MM.1S (cell line): ENCODE measurements around the gene EXOC3L1.

ENCODE experiments used
- DNase-seq: peaks from one replicate; pipeline ENCODE4 v3.0.0-alpha.2; 2015
- H2AFZ ChIP-seq: fragments of 300-600 bp; sonication (generic); 2 replicates; pipeline ENCODE4 v1.6.0; 2016; ENCODE audit warnings: antibody characterized with exemption, low read length
- H3F3A ChIP-seq: fragments of 300-600 bp; sonication (generic); 2 replicates; pipeline ENCODE4 v1.6.1; 2016; ENCODE audit warnings: mild to moderate bottlenecking, antibody characterized with exemption, low read length, moderate library complexity, mixed read lengths; ENCODE audit not compliant: insufficient read depth
- H3K27ac ChIP-seq: fragments of 300-600 bp; sonication (generic); 2 replicates; pipeline ENCODE4 v1.5.1; 2016; ENCODE audit warnings: mild to moderate bottlenecking, low read length
- H3K27me3 ChIP-seq: fragments of 300-600 bp; sonication (generic); replicated peaks from 2 replicates; pipeline ENCODE4 v1.6.0; 2016; ENCODE audit warnings: low read length; ENCODE audit not compliant: insufficient read depth
- H3K36me3 ChIP-seq: fragments of 300-600 bp; sonication (generic); replicated peaks from 2 replicates; pipeline ENCODE4 v1.6.1; 2016; ENCODE audit warnings: mild to moderate bottlenecking, low read length, mixed read lengths; ENCODE audit not compliant: insufficient read depth
- H3K4me1 ChIP-seq: fragments of 300-600 bp; sonication (generic); 2 replicates; pipeline ENCODE4 v1.6.1; 2016; ENCODE audit warnings: low read length, mixed read lengths
- H3K4me2 ChIP-seq: fragments of 300-600 bp; sonication (generic); 2 replicates; pipeline ENCODE4 v1.6.0; 2016; ENCODE audit warnings: low read depth, low read length
- H3K4me3 ChIP-seq: fragments of 300-600 bp; sonication (generic); 2 replicates; pipeline ENCODE4 v1.5.1; 2016; ENCODE audit warnings: low read length, mixed read lengths
- H3K79me2 ChIP-seq: fragments of 300-600 bp; sonication (generic); 2 replicates; pipeline ENCODE4 v1.6.1; 2016; ENCODE audit warnings: mixed run types, low read length, mixed read lengths
- H3K9ac ChIP-seq: fragments of 300-600 bp; sonication (generic); 2 replicates; pipeline ENCODE4 v1.6.1; 2016; ENCODE audit warnings: low read length, mixed read lengths
- H3K9me2 ChIP-seq: fragments of 300-600 bp; sonication (generic); replicated peaks from 2 replicates; pipeline ENCODE4 v1.6.1; 2016; ENCODE audit warnings: mild to moderate bottlenecking, low read length, mixed read lengths; ENCODE audit not compliant: insufficient read depth
- H3K9me3 ChIP-seq: fragments of 300-600 bp; sonication (generic); replicated peaks from 2 replicates; pipeline ENCODE4 v1.6.1; 2016; ENCODE audit warnings: mild to moderate bottlenecking, low read length, mixed read lengths; ENCODE audit not compliant: insufficient read depth
- H4K20me1 ChIP-seq: fragments of 300-600 bp; sonication (generic); 2 replicates; pipeline ENCODE4 v1.6.1; 2016; ENCODE audit warnings: mild to moderate bottlenecking, low read length, moderate library complexity, mixed read lengths; ENCODE audit not compliant: insufficient read depth
- CTCF ChIP-seq: fragments of 300-600 bp; sonication (generic); IDR thresholded peaks from 2 replicates; pipeline ENCODE4 v1.5.1; 2016; ENCODE audit warnings: antibody characterized with exemption, low read length, mixed read lengths
- EZH2 ChIP-seq: fragments of 300-600 bp; sonication (generic); optimal IDR thresholded peaks from 2 replicates; pipeline ENCODE3; 2017; ENCODE audit warnings: low read depth, mild to moderate bottlenecking, antibody characterized with exemption, low read length, mixed read lengths
- EZH2phosphoT487 ChIP-seq: fragments of 300-600 bp; sonication (generic); IDR thresholded peaks from 2 replicates; pipeline ENCODE4 v1.6.1; 2018; ENCODE audit warnings: antibody characterized with exemption, low read length

Gene EXOC3L1

DNA sequence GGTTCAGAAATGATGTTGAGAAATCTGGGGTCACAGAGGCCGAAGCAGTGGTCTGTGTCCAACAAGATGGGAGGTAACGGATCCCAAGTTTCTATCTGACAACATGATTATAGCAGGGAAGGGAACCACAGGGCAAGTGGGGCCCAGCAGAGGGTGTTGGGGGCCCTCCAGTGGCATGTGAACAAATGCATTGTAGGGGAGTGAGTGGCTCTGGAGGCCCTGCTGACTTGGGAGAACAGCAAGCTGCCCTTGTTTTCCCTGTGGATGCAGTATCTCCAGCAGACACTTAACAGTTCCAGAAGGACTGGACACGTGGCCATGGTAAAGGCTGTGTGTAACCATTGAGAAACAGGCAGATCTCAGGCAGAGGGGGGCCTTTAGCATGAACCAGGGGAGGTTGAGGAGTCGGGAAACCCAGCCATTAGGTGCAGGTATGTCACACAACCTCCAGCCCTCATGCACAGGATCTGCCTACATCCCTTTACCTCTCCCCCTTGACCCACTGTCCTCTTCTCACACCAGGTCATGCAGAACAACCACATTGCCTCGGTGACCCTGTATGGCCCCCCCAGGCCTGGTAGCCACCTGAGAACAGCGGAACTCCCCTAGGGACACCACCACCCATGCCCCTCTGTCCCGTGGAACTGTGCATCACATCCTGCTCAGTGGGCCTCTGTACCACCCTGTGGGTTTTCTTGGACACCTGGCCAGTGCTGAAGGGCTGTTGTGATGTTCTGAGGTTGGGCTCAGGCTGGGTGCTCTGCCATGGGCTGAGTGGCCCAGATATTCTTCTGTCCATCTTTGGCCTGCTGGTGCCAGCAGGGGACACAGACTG is 43.2 kb downstream of the EXOC3L1 start:
- Histone ChIP-seq H2AFZ (no peak overlapping the region), H3K9me2 (no peaks in the 10 kb centered on the region), H3K4me2 (no peak overlapping the region), H3K4me1 (no peaks in the 10 kb centered on the region), H3K27me3 (no peaks in the 10 kb centered on the region), H3F3A (peaks cover 7% of the 10 kb centered on the region; the same call in 1 of the 2 replicates), H4K20me1 (no peaks in the 10 kb centered on the region), H3K79me2 (no peaks in the 10 kb centered on the region), H3K9ac (no peak overlapping the region), H3K9me3 (no peaks in the 10 kb centered on the region), H3K27ac (no peak overlapping the region), H3K4me3 (no peak overlapping the region), H3K36me3 (no peaks in the 10 kb centered on the region)
- DNase-seq = no peak
- no peak for TF ChIP-seq EZH2

DNA sequence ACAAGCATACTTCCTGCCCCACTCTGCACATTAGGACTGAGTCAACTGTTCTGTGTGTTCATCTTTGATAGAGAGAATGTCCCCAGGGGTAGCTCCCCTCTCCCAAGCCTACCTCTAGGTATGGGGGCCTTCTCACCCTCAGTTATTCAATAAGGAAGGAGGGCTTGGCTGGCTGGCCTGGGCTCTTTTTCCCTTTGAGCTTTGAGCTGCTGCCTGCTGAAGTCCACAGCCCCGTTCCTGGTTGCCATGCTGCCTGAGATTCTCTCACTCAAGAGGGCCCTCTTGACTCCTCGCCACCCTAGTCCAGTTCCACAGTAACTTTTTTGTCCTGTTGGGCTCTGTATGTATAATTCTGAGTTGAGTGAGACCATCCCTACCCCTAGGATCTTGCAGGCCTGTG is 44.2 kb downstream of the EXOC3L1 start:
- no peaks in the 10 kb centered on the region for H3K9me2 ChIP-seq
- H3K9me3 ChIP-seq = no peaks in the 10 kb centered on the region
- no peaks in the 10 kb centered on the region for H3K79me2 ChIP-seq
- peaks cover 4% of the 10 kb centered on the region; the same call in 1 of the 2 replicates for H3F3A ChIP-seq
- no peak overlapping the region for H3K4me2 ChIP-seq
- no peak overlapping the region for H3K4me3 ChIP-seq
- no peak overlapping the region for H3K9ac ChIP-seq
- H3K27me3 ChIP-seq = no peaks in the 10 kb centered on the region
- H4K20me1 ChIP-seq = no peaks in the 10 kb centered on the region
- no peak for TF ChIP-seq EZH2
- no peak for TF ChIP-seq CTCF
- TF ChIP-seq EZH2phosphoT487 = no peak
- no peaks in the 10 kb centered on the region for H3K4me1 ChIP-seq
- H3K27ac ChIP-seq = no peak overlapping the region
- DNase-seq = no peak
- H2AFZ ChIP-seq = no peak overlapping the region
- H3K36me3 ChIP-seq = 0 out of 2 replicates have a peak, but pooled peaks cover 3% of the 10 kb centered on the region

DNA sequence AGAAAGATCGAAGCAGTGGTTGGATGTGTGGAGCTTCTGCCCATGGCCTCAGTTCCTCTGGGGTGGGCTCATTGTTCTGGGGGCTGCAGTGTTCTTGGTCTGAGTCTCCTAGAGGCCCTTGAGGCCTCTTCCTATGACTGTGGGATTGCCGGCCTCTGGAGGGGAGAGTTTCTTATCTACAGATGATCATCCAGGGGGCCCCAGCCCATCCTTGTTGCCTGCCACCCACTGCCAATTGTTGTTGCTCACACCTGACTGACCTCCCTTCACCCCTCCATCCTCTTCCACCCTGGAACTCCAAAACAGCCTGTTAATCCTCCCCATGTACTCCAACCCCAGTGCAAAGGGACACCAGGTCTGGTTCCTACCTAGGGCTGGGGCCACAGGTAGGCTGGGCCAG is 45.0 kb downstream of the EXOC3L1 start:
- no peaks in the 10 kb centered on the region for H3K9me2 ChIP-seq
- H3K36me3 ChIP-seq = 0 out of 2 replicates have a peak, but pooled peaks cover 4% of the 10 kb centered on the region
- no peak overlapping the region for H3K4me3 ChIP-seq
- no peak overlapping the region for H3K9ac ChIP-seq
- H3K9me3 ChIP-seq = no peaks in the 10 kb centered on the region
- DNase-seq = no peak
- no peaks in the 10 kb centered on the region for H3K4me1 ChIP-seq
- TF ChIP-seq EZH2 = no peak
- TF ChIP-seq CTCF = no peak
- no peak for TF ChIP-seq EZH2phosphoT487
- no peak overlapping the region for H3K27ac ChIP-seq
- peaks cover 4% of the 10 kb centered on the region; the same call in 1 of the 2 replicates for H3F3A ChIP-seq
- no peak overlapping the region for H2AFZ ChIP-seq
- no peak overlapping the region for H3K4me2 ChIP-seq
- H4K20me1 ChIP-seq = no peaks in the 10 kb centered on the region
- no peaks in the 10 kb centered on the region for H3K27me3 ChIP-seq
- H3K79me2 ChIP-seq = no peaks in the 10 kb centered on the region

DNA sequence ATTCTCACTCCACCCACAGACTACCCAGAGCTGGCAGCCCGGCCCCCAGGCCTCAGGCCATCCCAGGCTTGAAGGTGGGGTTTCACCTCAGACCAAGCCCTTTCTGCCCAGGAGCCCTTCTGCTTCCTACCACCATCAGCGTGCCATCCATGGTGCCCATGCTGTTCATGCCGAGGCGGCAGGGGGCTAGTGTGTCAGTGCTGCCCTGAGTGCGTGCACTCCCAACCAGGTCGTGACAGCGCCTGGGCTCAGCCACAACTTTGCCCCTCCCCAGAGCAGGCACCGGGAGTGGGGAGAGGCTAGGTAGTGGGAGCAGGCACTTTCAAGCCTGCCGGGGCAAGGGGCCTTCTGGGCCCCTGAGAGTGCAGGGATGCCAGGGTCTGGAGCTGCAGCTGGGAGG is 47.6 kb downstream of the EXOC3L1 start:
- H3K36me3 ChIP-seq = 0 out of 2 replicates have a peak, but pooled peaks cover 4% of the 10 kb centered on the region
- DNase-seq = no peak
- no peaks in the 10 kb centered on the region for H4K20me1 ChIP-seq
- no peak overlapping the region for H3K9ac ChIP-seq
- TF ChIP-seq CTCF = no peak
- no peak for TF ChIP-seq EZH2
- TF ChIP-seq EZH2phosphoT487 = no peak
- H3K9me3 ChIP-seq = no peaks in the 10 kb centered on the region
- H3F3A ChIP-seq = no peaks in the 10 kb centered on the region
- H3K9me2 ChIP-seq = no peaks in the 10 kb centered on the region
- no peaks in the 10 kb centered on the region for H3K79me2 ChIP-seq
- no peak overlapping the region for H2AFZ ChIP-seq
- no peaks in the 10 kb centered on the region for H3K27me3 ChIP-seq
- no peak overlapping the region for H3K4me2 ChIP-seq
- H3K4me1 ChIP-seq = no peaks in the 10 kb centered on the region
- no peak overlapping the region for H3K27ac ChIP-seq
- no peak overlapping the region for H3K4me3 ChIP-seq
